Stimulated activated CD4-positive, alpha-beta T cell treated with anti-CD3 and anti-CD28 coated beads, Interleukin-1b, Interleukin-23, amount 100 ng/mL, for 4 hours (primary cell): ENCODE data around the gene CCZ1B.
"Not testable (repeated sequence)": the region's sequence is repeated elsewhere in the genome, so short reads cannot be mapped to it uniquely, and the experiment has no call there.

Experiments used
- DNase-seq, 2 donors: peaks; one replicate each; pipeline ENCODE4 v3.0.0-alpha.2; 2020; ENCODE audit warnings: low read depth in 2 of 2

Gene CCZ1B

DNA sequence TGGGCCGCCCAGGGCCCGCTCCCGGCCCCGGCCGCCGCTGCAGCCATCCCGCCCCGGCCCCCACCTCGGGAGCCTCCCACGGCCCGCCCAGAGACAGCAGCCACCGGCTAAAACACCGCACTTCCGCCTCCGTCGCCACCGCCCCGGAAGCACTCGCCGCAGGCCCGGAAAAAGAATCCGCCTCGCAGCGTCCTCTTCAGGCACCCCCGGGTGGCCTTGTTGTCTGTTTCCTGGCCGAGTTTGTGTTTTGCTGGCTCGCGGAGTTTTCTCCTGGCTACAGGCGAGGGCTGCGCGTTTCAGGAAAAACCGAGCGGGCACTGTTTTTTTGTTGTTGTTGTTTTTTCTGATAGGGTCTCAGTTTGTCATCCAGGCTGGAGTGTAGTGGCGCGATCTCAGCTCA is at the start of gene CCZ1B:
TSS of gene CCZ1B (minus strand) at position 125 of the 400 bp plus-strand sequence. CDS start at position 47, 78 bp downstream.
- peak; percentile 71 to 73 for DNase-seq

DNA sequence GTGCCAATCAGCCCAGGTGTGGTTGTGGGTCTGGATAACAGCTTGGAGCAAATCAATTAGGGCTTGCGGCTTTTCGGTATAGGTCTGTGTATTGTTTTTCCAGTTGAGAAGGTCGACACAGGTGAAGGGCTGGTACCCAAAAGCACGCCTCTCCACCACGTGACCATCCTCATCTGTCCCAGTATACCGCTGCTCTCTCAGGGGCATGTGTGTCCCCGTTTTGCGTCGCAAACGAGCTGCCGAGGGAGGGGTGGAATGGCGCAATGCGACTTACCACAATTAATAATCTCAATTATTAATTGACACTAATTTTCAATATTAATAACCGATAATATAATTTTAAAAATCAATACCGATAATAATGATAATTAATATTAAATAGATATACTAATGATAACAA is 48.9 kb upstream of the CCZ1B start:
- DNase-seq = not testable (repeated sequence)

DNA sequence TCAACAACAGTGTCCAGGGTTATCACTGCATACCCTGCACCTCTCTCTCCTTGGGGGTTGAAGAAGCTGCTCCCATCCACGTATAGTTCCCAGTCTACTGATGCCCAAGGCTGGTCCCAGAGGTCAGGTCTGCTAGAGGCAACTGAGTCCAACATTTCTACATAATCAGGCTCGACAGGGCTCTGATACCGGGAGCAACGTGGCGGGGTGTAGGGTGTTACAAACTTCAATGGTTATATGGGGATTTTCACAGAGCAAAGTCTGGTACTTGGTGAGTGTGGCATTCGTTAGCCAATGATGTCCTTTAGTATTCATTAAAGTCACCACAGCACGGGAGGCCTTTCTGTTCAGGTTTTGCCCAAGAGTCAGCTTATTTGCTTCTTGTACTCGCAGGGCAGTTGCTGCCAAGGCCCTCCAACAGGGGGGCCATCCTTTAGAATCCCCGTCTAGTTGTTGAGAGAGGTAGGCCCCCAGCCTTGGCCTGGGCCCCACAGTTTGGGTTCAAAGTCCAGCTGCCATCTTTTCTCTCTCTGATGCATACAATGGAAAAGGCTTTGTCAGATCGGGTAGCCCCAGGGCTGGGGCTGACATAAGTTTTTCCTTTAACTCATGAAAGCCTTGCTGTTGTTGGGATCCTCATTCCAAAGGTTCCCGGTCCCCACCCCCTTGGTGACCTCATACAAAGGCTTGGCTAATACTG is 46.3 kb upstream of the CCZ1B start:
- not testable (repeated sequence) for DNase-seq

DNA sequence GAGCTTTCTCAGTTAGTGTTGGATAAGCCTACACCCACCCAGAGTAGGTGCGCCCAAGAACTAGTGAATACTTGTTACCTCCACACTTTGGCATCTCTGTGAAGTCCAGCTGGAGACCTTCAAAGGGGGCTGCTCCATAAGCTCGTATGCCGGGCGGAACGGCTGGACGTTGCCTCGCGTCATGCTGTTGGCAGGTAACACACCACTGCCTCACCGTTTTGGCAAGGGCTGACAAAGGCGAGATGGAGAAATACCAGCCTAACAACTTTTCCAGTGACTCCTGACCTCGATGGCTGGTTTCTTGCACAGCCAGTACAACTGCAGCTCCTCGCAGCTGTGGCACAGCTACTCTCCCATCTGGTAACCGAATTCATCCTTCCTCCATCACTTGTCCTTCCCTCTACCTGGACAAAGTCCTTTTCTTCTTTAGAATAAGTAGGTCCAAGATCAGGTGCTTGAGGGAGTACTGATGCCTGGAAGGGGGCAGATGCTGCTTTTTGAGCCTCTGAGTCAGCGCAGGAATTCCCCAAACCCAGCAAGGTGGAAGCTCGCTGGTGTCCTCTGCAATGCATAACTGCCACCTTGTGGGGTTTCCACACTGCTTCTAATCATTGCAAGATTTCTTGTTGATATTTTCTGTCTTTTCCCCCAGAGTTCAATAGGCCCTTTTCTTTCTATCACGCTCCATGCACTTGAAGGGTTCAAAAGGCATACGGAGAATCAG is 45.5 kb upstream of the CCZ1B start:
- DNase-seq = not testable (repeated sequence)

DNA sequence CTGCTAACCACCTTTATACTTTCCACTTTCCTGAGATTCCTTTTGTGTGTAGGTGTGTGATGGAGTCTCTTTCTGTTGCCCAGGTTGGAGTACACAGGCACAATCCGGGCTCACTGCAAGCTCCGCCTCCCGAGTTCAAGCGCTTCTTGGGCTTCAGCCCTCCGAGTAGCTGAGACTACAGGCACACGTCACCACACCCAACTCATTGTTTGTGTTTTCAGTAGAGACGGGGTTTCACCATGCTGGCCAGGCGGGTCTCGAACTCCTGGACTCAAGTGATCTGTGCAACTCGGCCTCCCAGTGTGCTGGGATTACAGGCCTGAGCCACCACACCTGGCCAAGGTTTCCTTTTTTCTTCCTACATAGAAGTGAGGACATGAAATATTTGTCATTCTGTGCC is 38.7 kb upstream of the CCZ1B start:
- not testable (repeated sequence) for DNase-seq

DNA sequence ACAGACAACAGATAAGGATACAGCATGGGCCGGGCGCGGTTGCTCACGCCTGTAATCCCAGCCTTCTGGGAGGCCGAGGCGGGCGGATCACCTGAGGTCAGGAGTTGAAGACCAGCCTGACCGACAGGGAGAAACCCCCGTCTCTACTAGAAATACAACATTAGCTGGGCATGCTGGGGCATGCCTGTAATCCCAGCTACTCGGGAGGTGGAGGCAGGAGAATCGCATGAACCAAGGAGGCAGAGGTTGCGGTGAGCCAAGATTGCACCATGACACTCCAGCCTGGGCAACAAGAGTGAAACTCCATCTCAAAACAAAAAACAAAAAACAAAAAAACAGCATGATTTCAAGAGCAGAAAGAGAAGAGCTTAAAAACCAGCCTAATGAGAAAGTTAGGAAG is 38.1 kb upstream of the CCZ1B start:
- DNase-seq = not testable (repeated sequence)

DNA sequence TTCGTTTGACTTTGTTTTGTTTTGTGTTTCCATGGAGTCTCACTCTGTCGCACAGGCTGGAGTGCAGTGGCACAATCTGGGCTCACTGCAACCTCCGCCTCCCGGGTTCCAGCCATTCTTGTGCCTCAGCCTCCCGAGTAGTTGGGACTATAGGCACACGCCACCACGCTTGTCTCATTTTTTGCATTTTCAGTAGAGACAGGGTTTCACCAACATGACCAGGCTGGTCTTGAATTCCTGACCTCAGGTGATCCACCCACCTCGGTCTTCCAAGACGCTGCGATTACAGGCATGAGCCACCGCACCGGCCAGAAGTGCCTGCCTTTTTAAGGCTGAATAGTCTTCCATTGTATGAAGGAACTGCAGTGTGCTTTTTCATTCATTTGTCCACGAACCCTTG is 36.8 kb upstream of the CCZ1B start:
- DNase-seq = not testable (repeated sequence)

DNA sequence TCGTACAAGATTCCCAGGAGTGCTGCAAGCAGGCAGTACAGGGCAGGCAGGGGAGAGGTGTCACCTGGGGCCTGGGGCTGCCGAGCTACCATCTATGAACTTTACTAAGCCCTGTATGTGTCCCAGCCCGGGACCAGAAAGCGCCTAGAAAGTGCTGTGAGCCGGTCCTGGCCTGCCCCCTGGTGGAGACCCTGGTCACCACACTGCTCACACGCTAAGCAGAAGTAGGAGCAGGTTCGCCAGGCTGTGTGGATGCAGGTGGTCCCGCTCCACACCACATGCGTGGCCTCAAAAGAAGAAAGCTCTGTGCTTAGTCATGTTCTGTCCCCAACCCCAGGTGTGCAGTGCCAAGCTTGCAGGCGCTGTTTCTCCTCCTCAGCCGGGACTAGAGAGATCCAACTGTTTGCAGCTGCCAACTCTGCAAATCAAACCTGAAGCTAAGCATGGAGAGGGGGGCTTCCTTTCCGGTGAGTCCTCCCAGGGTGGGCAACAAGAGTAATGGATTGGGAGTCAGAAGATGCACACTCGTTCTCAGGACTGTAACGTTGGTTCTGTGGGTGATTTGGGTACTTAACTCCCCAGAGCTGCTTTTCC is 31.7 kb upstream of the CCZ1B start:
- DNase-seq = peak; percentile 67 to 69

DNA sequence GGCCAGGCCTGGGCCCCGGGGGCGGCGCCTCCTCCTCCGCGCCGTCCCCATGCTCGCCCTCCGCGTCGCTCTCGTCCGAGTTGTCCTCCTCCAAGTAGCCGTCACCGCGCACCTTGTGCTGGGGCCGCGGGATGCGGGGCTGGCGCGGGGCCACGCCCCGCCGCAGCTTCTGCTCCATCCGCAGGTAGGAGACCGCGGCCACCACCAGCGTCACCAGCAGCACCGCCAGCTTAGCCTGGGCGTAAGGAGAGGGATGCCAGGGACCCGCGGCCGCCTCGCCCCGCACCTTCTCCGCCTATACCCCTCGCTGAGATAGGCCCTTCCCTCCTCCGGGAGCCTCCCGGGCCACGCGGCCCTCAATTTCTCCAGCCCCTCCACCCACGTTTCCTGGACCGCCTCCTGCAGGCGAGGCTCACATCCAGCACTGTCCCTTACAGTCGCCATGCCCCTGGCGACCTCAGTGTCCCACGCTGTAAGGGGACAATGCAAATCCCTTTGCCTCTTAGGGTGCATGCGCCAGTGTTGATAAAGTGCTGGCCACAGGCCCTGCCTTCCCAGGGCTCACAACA is 29.6 kb upstream of the CCZ1B start:
- DNase-seq = not testable (repeated sequence)

DNA sequence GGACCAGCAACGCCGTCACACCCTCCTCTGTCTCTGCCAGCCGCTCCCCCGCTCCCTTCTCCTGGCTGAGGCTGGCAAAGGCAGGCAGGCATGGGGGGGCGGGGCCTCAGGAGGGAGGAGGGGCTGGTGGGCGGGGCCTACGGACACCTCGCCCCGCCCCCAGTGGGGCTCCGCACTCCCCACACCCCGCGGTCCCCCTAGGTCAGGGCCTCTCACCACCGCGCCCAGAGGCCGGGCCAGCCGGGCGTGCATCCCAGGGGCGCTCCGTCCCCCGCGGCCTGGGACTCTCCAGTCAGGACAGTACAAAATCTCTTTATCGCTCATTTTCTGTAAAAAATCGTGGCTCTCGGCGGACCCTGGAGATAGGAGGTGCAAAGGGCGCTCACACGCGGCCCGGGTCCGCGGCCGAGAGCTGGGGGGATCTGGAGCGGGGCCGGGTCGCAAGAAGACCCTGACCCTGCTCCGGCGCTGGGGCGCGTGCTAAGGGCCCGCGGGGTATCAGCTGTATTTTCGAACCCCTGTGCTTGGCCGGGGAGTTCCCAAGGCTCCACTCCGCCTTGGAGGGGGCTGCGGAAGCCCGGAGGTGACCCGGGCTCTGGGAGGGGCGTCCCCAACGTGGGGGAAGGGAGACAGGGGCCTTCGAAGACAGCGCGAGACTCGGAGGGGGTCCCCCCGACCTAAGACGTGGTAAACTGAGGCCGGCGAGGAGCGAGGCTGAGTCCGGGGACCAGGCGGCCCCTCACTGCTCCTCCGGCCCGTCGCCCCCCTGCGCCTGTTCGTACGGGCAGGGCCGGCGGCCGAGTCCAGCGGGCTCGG is 28.9 kb upstream of the CCZ1B start:
- DNase-seq = not testable (repeated sequence)

DNA sequence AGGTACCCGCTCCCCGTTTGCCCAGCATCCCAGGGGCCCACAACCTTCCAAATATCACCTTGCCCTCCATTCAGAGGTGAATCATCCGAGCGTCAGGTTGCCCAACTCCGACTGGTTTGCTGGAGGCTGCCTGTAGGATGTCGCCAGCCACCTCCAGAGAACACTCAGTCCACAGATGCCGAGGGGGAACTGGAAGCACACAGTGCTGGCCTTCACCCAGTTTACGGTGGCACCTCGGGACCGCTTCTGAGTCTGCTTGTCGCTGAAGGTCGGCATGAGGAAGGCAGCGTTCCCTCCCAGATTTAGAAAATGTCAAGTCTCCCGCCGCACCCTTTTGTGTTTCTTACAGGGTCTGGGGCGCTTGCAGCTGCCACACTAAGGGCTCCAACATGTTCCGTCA is 27.6 kb upstream of the CCZ1B start:
- DNase-seq = not testable (repeated sequence)

DNA sequence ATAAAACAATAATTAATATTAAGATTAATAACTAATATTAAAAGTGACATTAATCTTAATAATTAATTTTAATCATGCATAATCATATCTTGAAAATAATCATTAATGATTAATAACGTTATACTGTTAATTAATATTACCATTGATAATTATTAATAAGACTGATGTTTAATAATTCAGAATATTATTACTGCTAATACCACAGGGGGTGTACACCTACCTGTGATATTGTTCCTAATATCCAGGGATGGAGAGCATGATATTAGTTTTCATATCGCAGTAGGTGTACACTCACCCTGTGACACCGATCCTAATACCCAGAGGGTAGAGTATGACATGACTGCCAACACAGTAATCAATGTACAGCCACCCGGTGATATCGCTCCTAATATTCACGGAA is 23.1 kb upstream of the CCZ1B start:
- DNase-seq = not testable (repeated sequence)

DNA sequence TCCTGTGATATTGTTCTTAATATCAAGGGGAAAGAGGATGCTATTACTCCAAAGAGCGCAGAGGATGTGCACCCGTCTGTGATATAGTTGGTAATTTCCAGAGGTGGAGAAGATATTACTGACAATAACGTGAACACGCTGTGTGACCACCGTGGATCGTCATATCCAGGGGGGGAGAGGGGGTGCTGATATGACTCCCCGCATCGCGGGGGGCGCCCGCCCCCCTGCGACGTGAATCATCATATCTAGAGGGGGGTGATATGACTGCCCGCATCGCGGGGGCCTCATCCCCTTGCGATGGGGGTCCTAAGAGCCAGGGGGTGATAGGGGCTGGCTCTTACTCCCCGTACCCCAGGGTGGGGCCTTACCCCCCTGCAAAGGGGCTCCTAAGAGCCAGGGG is 21.7 kb upstream of the CCZ1B start:
- not testable (repeated sequence) for DNase-seq

DNA sequence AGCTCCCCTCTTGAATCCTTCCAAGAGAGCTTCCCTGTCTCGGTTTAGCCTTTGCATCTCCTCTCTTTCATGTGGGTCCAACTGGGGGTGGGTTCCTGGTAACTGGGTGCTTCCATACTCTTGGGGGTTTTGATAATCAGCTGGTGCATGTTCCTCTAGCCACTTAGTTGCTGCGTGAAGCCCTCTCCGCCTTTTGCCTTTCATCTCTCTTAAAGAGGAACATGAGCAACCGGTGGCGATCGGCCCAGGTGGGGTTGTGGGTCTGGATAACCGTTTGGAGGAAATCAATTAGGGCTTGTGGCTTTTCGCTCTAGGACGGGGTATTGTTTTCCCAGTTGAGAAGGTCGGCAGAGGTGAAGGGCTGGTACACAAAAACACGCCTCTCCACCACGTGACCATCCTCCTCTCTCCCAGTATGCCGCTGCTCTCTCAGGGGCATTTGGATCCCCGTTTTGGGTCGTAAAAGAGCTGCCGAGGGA is 19.9 kb upstream of the CCZ1B start:
- DNase-seq = not testable (repeated sequence)

DNA sequence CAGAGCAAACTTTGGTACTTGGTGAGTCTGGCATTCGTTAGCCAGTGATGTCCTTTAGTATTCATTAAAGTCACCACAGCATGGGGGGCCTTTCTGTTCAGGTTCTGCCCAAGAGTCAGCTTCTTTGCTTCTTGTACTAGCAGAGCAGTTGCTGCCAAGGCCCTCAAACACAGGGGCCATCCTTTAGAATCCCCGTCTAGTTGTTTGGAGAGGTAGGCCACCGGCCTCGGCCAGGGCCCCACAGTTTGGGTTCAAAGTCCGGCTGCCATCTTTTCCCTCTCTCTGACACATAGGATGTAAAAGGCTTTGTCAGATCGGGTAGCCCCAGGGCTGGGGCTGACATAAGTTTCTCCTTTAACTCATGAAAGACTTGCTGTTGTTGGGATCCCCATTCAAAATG is 17.6 kb upstream of the CCZ1B start:
- not testable (repeated sequence) for DNase-seq

DNA sequence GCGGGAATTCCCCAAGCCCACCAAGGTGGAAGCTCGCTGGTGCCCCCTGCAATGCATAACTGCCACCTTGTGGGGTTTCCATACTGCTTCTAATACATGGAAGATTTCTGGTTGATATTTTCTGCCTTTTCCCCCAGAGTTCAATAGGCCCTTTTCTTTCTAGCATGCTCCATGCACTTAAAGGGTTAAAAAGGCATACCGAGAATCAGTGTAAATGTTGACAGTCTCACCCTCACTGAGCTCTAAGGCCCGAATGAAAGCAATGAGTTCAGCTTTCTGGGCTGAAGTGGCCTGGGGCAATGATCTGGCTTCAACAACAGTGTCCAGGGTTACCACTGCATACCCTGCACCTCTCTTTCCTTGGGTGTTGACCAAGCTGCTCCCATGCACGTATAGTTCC is 17.0 kb upstream of the CCZ1B start:
- DNase-seq = not testable (repeated sequence)

DNA sequence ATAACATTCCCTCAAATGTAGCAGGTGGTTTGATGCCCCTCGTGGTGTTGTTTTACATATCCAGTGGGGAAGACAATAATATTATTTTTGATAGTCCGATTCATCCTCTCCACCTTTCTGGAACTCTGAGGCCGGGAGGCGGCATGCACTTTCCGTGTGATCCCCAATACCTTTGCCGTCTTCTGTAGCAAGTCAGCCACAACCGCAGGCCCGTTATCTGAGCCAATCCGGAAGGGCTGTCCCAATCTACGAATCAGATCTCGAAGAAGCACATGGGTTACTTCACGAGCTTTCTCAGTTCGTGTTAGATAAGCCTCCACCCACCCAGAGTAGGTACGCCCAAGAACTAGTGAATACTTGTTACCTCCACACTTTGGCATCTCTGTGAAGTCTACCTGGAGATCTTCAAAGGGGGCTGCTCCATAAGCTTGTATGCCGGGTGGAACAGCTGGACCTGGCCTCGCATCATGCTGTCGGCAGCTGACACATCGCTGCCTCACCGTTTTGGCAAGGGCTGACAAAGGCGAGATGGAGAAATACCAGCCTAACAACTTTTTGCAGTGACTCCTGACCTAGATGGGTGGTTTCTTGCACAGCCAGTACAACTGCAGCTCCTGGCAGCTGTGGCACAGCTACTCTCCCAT is 16.3 kb upstream of the CCZ1B start:
- DNase-seq = not testable (repeated sequence)

DNA sequence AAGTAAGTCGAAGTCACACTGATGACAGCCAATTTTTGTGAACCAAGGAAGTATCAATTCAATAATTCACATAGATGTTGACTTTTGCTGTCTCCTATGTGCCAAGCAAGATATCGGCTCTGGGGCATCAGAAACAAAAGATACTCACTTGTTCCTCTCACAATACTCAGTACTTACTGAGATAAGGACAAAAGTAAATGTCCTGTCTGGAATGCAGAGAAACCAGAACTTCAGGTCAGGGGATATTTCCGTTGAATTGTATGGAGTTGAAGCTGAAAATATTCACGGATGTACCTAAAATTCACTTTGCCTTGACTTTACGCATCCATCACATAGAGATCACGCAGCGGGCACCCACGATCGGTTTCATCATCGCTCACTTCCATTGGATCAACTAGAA is 11.0 kb upstream of the CCZ1B start:
- DNase-seq = not testable (repeated sequence)

DNA sequence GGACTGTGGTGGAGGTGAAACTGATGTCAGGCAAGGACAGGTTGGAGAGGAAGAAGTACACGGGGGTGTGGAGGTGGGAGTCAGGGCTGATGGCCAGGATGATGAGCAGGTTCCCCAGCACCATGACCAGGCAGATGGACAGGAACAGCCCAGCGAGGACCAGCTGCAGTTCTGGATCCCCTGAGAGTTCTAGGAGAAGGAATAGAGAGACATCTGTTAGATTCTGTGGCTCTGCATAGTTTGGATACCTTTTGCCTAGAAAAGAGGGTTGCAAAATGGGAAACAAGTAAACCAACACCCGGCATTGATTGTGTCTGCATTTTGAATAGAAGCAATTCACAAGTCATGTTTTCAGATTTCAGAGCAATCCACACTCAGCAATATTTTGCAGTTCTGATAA is 9.4 kb upstream of the CCZ1B start:
- not testable (repeated sequence) for DNase-seq

DNA sequence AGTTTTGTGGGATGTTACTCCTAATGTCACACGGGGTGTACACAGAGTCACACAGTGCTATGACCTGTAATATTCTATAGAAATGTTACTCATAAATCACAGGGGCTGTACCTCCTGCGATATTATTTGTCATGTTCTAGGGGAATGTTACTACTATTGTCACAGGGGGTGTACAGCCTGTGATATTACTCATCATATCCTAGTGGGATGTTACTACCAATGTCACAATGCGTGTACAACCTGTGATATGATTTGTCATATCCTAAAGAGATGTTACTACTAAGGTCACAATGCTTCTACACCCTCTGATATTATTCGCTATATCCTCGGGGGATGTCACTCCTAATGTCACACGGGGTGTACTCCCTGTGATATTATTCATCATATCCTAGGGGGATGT is 7.6 kb upstream of the CCZ1B start:
- DNase-seq = no peak
